ENCODE data around the gene APP.
A peak's percentile ranks its signal among the peaks of the same experiment; 100 is the strongest.

APP gene

DNA sequence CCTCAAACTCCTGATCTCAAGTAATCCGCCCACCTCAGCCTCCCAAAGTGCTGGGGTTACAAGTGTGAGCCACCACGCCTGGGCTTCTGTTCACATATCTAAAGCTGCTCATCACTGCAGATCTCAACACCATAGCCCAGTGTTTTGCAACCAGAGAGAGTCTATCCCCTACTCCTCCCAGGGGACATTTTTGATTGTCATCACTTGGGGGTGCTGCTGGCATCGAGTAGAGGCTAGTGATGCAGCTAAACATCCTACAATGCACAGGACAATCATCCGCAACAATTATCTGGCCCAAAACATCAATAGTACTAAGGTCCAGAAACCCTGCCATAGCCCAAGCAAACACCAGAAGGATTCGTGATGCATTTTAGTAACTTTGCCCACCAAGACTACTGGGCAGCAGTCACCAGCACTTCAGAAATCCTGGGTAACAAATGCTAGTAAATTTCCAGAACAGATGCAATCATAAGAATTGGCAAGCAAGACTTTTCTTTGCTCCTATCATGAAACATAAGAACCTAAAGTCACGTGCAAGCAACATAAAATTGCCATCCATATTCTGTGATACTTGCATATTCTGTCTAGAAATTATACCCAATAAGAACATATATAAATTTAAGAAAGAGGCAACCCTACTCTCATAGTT lies 159.2 kb downstream of the APP start:
- Histone ChIP-seq H3K36me3 (ENCODE audit: control insufficient read depth in 2 of 2, insufficient read depth in 1 of 2, low read length in 2 of 2) (no peaks in the 10 kb centered on the region; a peak in 1 of 3 replicates), H3K4me1 (ENCODE audit: control insufficient read depth, insufficient read depth, low read length) (peaks cover 8% of the 10 kb centered on the region; the same call in 1 of the 2 replicates), H3K9me3 (ENCODE audit: control insufficient read depth, insufficient read depth, low read depth, low read length) (no peaks in the 10 kb centered on the region), H3K27ac (ENCODE audit: extremely low read depth, low read depth, low read length) (no peak overlapping the region), H3K4me3 (ENCODE audit: low read depth, low read length) (no peak overlapping the region)
- POLR2A ChIA-PET: no interaction called here
- no peak for TF ChIP-seq ZSCAN30 (tag by site-specific recombination; IDR thresholded peaks at IDR 0.05)
- CTCF ChIA-PET: interaction anchor here (0.6 to 1.6 kb wide), 3 partner anchors 8 to 26 kb away, joined by 3 to 5 read pairs (median 5); no protein-coding TSS in a partner anchor

GRCh38 chr21:26007951-26008498 lies 162.5 kb downstream of the APP start:
- ChIA-PET POLR2A (no interaction called here), CTCF (interaction anchor here (1.3 kb wide), 1 partner anchor 707 kb away, joined by 3 read pairs; no protein-coding TSS in a partner anchor)
- TF ChIP-seq GLIS1 (tag by site-specific recombination; IDR thresholded peaks at IDR 0.05) (no peak), ZNF24 (tag by site-specific recombination; IDR thresholded peaks at IDR 0.05) (no peak), SCRT2 (tag by site-specific recombination; IDR thresholded peaks at IDR 0.05) (peak; percentile 44; the same call in 1 of the 2 replicates)
- no peaks in the 10 kb centered on the region for H3K9me3 ChIP-seq (ENCODE audit: control insufficient read depth, insufficient read depth, low read depth, low read length)
- H3K36me3 ChIP-seq (ENCODE audit: control insufficient read depth in 2 of 2, insufficient read depth in 1 of 2, low read length in 2 of 2): peaks cover 0 to 4% of the 10 kb centered on the region in 2 experiments; a peak in 1 of 3 replicates
- H3K27ac ChIP-seq (ENCODE audit: extremely low read depth, low read depth, low read length): no peak overlapping the region
- H3K4me3 ChIP-seq (ENCODE audit: low read depth, low read length): no peak overlapping the region
- H3K4me1 ChIP-seq (ENCODE audit: control insufficient read depth, insufficient read depth, low read length): peaks cover 6% of the 10 kb centered on the region; the same call in 1 of the 2 replicates

DNA sequence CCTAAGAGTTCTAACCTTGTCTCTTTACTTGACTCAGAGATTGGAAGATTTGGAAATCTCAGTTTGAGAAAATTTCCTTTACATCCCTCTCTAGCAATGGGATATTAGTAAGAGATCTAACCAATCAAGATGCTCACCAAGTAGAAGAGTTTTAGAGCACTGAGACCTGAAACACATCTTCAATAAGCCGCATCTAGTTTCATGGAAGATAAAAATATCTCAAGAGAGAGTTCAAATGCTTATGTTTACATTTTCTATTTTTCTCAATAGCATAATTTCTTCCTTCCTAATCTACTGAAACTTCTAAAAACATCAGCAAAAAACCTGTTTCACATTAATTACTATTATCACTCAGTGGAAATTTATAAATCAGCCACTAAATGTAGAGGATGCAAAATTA lies 165.1 kb downstream of the APP start:
- ChIA-PET POLR2A (no interaction called here), CTCF (no interaction called here)
- Histone ChIP-seq H3K27ac (ENCODE audit: extremely low read depth, low read depth, low read length) (no peak overlapping the region), H3K36me3 (ENCODE audit: control insufficient read depth in 2 of 2, insufficient read depth in 1 of 2, low read length in 2 of 2) (peaks cover 2 to 4% of the 10 kb centered on the region in 2 experiments; a peak in 2 of 3 replicates), H3K9me3 (ENCODE audit: control insufficient read depth, insufficient read depth, low read depth, low read length) (no peaks in the 10 kb centered on the region), H3K4me3 (ENCODE audit: low read depth, low read length) (no peak overlapping the region), H3K4me1 (ENCODE audit: control insufficient read depth, insufficient read depth, low read length) (peaks cover 6% of the 10 kb centered on the region; the same call in 1 of the 2 replicates)
- TF ChIP-seq ZNF529 (tag by site-specific recombination; IDR thresholded peaks at IDR 0.05; ENCODE audit: insufficient replicate concordance): no peak
- no peak for TF ChIP-seq ZBTB8A (tag by site-specific recombination; IDR thresholded peaks at IDR 0.05)
- TF ChIP-seq ZNF629 (tag by site-specific recombination; IDR thresholded peaks at IDR 0.05): no peak
- TF ChIP-seq ZFP69B (tag by site-specific recombination; IDR thresholded peaks at IDR 0.05): no peak
- no peak for TF ChIP-seq ZNF791 (tag by site-specific recombination; IDR thresholded peaks at IDR 0.05)
- TF ChIP-seq, protein P1, sequence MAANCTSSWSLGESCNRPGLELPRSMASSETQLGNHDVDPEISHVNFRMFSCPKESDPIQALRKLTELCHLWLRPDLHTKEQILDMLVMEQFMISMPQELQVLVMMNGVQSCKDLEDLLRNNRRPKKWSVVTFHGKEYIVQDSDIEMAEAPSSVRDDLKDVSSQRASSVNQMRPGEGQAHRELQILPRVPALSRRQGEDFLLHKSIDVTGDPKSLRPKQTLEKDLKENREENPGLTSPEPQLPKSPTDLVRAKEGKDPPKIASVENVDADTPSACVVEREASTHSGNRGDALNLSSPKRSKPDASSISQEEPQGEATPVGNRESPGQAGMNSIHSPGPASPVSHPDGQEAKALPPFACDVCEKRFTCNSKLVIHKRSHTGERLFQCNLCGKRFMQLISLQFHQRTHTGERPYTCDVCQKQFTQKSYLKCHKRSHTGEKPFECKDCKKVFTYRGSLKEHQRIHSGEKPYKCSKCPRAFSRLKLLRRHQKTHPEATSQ (tag by site-specific recombination; IDR thresholded peaks at IDR 0.05): no peak

GRCh38 chr21:26003404-26003803 lies 167.2 kb downstream of the APP start:
- POLR2A ChIA-PET: no interaction called here
- CTCF ChIA-PET: interaction anchor here (0.6 to 1.1 kb wide), 2 partner anchors 12 to 395 kb away, joined by 3 read pairs; no protein-coding TSS in a partner anchor
- H3K36me3 ChIP-seq (ENCODE audit: control insufficient read depth in 2 of 2, insufficient read depth in 1 of 2, low read length in 2 of 2): peaks cover 8 to 13% of the 10 kb centered on the region in 2 experiments; a peak in 2 of 3 replicates
- H3K4me1 ChIP-seq (ENCODE audit: control insufficient read depth, insufficient read depth, low read length): peaks cover 5% of the 10 kb centered on the region
- H3K9me3 ChIP-seq (ENCODE audit: control insufficient read depth, insufficient read depth, low read depth, low read length): no peaks in the 10 kb centered on the region
- H3K4me3 ChIP-seq (ENCODE audit: low read depth, low read length): no peak overlapping the region
- no peak overlapping the region for H3K27ac ChIP-seq (ENCODE audit: extremely low read depth, low read depth, low read length)
- no peak for TF ChIP-seq KLF7 (tag by site-specific recombination; IDR thresholded peaks at IDR 0.05; ENCODE audit: borderline replicate concordance)
- TF ChIP-seq CTCF (tag by site-specific recombination; IDR thresholded peaks at IDR 0.05): no peak
- TF ChIP-seq SALL2 (tag by site-specific recombination; IDR thresholded peaks at IDR 0.05; ENCODE audit: borderline replicate concordance): no peak
- no peak for TF ChIP-seq ZNF549 (tag by site-specific recombination; IDR thresholded peaks at IDR 0.05)
- no peak for TF ChIP-seq ZNF777 (tag by site-specific recombination; IDR thresholded peaks at IDR 0.05; ENCODE audit: borderline replicate concordance)
- TF ChIP-seq SP3 (tag by site-specific recombination; IDR thresholded peaks at IDR 0.05): no peak
- TF ChIP-seq, protein P2, sequence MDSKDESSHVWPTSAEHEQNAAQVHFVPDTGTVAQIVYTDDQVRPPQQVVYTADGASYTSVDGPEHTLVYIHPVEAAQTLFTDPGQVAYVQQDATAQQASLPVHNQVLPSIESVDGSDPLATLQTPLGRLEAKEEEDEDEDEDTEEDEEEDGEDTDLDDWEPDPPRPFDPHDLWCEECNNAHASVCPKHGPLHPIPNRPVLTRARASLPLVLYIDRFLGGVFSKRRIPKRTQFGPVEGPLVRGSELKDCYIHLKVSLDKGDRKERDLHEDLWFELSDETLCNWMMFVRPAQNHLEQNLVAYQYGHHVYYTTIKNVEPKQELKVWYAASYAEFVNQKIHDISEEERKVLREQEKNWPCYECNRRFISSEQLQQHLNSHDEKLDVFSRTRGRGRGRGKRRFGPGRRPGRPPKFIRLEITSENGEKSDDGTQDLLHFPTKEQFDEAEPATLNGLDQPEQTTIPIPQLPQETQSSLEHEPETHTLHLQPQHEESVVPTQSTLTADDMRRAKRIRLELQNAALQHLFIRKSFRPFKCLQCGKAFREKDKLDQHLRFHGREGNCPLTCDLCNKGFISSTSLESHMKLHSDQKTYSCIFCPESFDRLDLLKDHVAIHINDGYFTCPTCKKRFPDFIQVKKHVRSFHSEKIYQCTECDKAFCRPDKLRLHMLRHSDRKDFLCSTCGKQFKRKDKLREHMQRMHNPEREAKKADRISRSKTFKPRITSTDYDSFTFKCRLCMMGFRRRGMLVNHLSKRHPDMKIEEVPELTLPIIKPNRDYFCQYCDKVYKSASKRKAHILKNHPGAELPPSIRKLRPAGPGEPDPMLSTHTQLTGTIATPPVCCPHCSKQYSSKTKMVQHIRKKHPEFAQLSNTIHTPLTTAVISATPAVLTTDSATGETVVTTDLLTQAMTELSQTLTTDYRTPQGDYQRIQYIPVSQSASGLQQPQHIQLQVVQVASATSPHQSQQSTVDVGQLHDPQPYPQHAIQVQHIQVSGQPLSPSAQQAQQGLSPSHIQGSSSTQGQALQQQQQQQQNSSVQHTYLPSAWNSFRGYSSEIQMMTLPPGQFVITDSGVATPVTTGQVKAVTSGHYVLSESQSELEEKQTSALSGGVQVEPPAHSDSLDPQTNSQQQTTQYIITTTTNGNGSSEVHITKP (tag by site-specific recombination; IDR thresholded peaks at IDR 0.05): no peak
- no peak for TF ChIP-seq ZNF350 (tag by site-specific recombination; IDR thresholded peaks at IDR 0.05)
- no peak for TF ChIP-seq SETDB1 (IDR thresholded peaks at IDR 0.05; ENCODE audit: insufficient read length, low read length)
- no peak for TF ChIP-seq ZNF146 (tag by site-specific recombination; IDR thresholded peaks at IDR 0.05)
- no peak for TF ChIP-seq ZNF501 (tag by site-specific recombination; IDR thresholded peaks at IDR 0.05)

Data from HEK293 (cell line).